GM23248 (cell line): ENCODE results near the gene ADGRF5.

Experiments used
- EZH2 ChIP-seq: fragments of 200-600 bp; sonication (generic); IDR thresholded peaks from 2 replicates; pipeline ENCODE4 v1.6.1; 2018; ENCODE audit warnings: antibody characterized with exemption, mild to moderate bottlenecking; ENCODE audit not compliant: insufficient read depth, poor library complexity, severe bottlenecking
- EZH2phosphoT487 ChIP-seq: fragments of 200-600 bp; sonication (generic); IDR thresholded peaks from 2 replicates; pipeline ENCODE4 v1.6.1; 2018; ENCODE audit warnings: antibody characterized with exemption, moderate library complexity, mild to moderate bottlenecking, low read depth; ENCODE audit not compliant: insufficient read depth

DNA sequence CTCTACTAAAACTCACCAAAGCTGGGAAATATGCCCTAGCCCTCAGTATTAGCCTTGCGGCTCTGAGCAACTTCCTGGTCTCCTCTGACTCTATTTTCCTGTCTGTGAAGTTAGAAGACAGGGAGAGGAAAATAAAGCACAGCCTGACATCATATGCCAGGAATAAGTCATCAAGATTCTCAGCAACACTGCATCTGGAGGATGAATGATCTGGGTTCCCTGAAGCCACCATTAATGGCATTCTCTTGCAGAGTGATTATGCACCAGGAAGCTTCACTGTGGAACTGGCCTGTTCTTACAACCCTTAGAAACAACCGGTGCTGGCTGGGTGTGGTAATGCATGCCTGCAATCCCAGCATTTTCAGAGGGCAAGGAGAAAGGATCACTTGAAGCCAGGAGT, 12.4 kb downstream of the ADGRF5 start:
- TF ChIP-seq EZH2phosphoT487 (no peak), EZH2 (no peak)
